ENCODE results near the gene ATP6V0E1. TPM values are rescaled to one million over a fixed set of nuclear protein-coding genes. Genes with fewer than 3 reads are reported as not detected.
A peak's percentile ranks its signal among the peaks of the same experiment; 100 is the strongest.
"Not testable (repeated sequence)": the region's sequence is repeated elsewhere in the genome, so short reads cannot be mapped to it uniquely, and the experiment has no call there.

ATP6V0E1 gene
- total RNA-seq, 4 donors from 2014 or later: 57.8 to 132 (median 97.2) TPM

DNA sequence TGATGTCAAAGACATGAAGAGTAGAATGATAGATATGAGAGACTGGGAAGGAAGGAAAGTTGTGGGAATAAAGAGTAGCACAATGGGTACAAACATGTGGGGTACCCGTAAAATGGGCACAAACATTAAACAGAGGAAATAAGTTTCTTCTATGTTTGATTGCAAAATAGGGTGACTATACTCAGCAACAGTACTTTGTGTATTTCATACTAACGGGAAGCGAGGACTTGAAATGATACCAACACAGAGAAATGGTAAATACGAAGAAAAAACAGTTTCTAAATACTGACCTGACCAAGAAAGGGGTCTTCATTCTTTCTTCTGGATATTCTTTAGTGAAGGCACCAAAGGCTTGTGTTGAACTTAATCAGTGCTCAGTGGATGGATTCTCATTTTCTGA, 31.1 kb downstream of the ATP6V0E1 start:
- no peak overlapping the region for H3K4me3 ChIP-seq
- no peak for DNase-seq
- 77 to 92% methylated on average over 4 of the region's 4 CpGs for WGBS, 2 donors
- no peak for TF ChIP-seq CTCF (IDR thresholded peaks at IDR 0.05)
- no peak for TF ChIP-seq POLR2A (IDR thresholded peaks at IDR 0.05)
- no peaks in the 10 kb centered on the region for H3K9me3 ChIP-seq
- H3K27me3 ChIP-seq: no peaks in the 10 kb centered on the region
- peaks cover 19 to 56% (median 20%) of the 10 kb centered on the region in 3 donors for H3K4me1 ChIP-seq
- H3K27ac ChIP-seq: peak overlapping the region in 2 of 4 donors; percentile 78 to 85
- H3K36me3 ChIP-seq: no peaks in the 10 kb centered on the region
- intact Hi-C loops (cut with DNase I): no loop called here

- peaks cover 0 to 4% (median 0%) of the 10 kb centered on the region in 3 donors for H3K36me3 ChIP-seq
- no peak for DNase-seq
- 86 to 88% methylated on average over 1 to 2 of the region's 2 CpGs for WGBS, 2 donors
- TF ChIP-seq CTCF (IDR thresholded peaks at IDR 0.05) (no peak), POLR2A (IDR thresholded peaks at IDR 0.05) (no peak)
- no peak overlapping the region for H3K4me3 ChIP-seq
- intact Hi-C loops (cut with DNase I): no loop called here
- H3K27me3 ChIP-seq: no peaks in the 10 kb centered on the region
- no peaks in the 10 kb centered on the region for H3K9me3 ChIP-seq
- peak overlapping the region; percentile 16 to 85 (median 76) for H3K27ac ChIP-seq
- peaks cover 20 to 56% (median 20%) of the 10 kb centered on the region in 3 donors for H3K4me1 ChIP-seq
These were observed 31.6 kb downstream of the ATP6V0E1 start for GRCh38 chr5:173015192-173015591.

DNA sequence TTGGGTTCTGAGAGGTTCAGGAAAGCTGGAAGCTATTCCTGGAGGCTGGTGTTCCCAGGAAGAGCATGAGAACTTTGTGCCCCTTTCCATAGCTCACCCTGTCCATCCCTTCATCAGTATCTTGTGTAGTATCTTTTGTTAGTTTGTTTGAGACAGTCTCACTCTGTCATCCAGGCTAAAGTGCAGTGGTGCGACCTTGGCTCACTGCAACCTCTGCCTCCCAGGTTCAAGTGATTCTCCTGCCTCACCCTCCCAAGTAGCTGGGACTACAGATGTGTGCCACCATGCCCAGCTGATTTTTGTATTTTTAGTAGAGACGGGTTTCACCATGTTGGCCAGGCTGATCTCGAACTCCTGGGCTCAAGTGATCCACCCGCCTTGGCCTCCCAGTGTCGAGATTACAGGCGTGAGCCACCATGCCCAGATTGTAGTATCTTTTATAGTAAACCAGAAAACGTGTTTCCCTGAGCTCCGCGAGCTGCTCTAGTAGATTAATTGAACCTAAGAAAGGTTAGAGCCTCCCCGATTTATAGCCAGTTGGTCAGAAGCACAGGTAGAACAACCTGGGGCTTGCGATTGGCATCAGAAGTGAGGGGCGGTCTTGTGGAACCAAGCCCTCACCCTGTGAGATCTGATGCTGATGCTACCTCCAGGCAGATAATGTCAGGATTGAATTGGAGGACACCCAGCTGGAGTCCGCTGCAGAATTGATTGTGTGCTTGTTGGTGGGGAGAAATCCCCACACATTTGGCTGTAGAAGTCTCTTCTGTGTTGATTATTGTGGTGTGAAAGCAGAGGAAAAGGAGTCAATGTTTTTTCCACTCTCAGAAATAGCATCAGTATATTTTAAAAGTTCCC, 32.3 kb downstream of the ATP6V0E1 start:
- H3K27me3 ChIP-seq: no peaks in the 10 kb centered on the region
- no peaks in the 10 kb centered on the region for H3K9me3 ChIP-seq
- peaks cover 0 to 11% (median 0%) of the 10 kb centered on the region in 3 donors for H3K36me3 ChIP-seq
- no peak for DNase-seq
- TF ChIP-seq CTCF (IDR thresholded peaks at IDR 0.05) (no peak), POLR2A (IDR thresholded peaks at IDR 0.05) (no peak)
- H3K4me3 ChIP-seq: peak overlapping the region in 1 of 4 donors; percentile 11
- H3K27ac ChIP-seq: peak overlapping the region; percentile 16 to 85 (median 76)
- intact Hi-C loops (cut with DNase I): no loop called here
- H3K4me1 ChIP-seq: peaks cover 20 to 56% (median 25%) of the 10 kb centered on the region in 3 donors
- WGBS, 2 donors: 90 to 92% methylated on average over 12 to 13 of the region's 13 CpGs

GRCh38 chr5:173016598-173017046, 33.1 kb downstream of the ATP6V0E1 start:
- H3K9me3 ChIP-seq: no peaks in the 10 kb centered on the region
- peaks cover 0 to 19% (median 3%) of the 10 kb centered on the region in 3 donors for H3K36me3 ChIP-seq
- intact Hi-C loops (cut with DNase I): no loop called here
- WGBS, 2 donors: 9 to 13% methylated on average over 4 of the region's 4 CpGs
- DNase-seq: no peak
- H3K27me3 ChIP-seq: no peaks in the 10 kb centered on the region
- H3K4me1 ChIP-seq: peaks cover 20 to 54% (median 25%) of the 10 kb centered on the region in 3 donors
- H3K4me3 ChIP-seq: no peak overlapping the region
- H3K27ac ChIP-seq: peak overlapping the region; percentile 16 to 85 (median 76)
- no peak for TF ChIP-seq POLR2A (IDR thresholded peaks at IDR 0.05)
- no peak for TF ChIP-seq CTCF (IDR thresholded peaks at IDR 0.05)

GRCh38 chr5:173017087-173017486, 33.5 kb downstream of the ATP6V0E1 start:
- H3K36me3 ChIP-seq: peaks cover 0 to 23% (median 3%) of the 10 kb centered on the region in 3 donors
- H3K27me3 ChIP-seq; H3K9me3 ChIP-seq; intact Hi-C loops (cut with DNase I); H3K4me3 ChIP-seq; DNase-seq: not testable (repeated sequence)
- peaks cover 20 to 50% (median 25%) of the 10 kb centered on the region in 3 donors for H3K4me1 ChIP-seq
- 82 to 88% methylated on average over 14 to 15 of the region's 15 CpGs for WGBS, 2 donors
- H3K27ac ChIP-seq: peak overlapping the region; percentile 16 to 85 (median 76)
